Upper lobe of left lung (tissue), 4 donors: ENCODE measurements around the gene PRPF40B.

Source experiments
- EP300 ChIP-seq, 4 donors: sonication (generic); formaldehyde crosslinking; IDR thresholded peaks; one replicate each; pipeline ENCODE4 v1.5.1; 2017; ENCODE audit warnings: antibody characterized with exemption in 4 of 4, control low read depth in 2 of 4
- POLR2A ChIP-seq, 4 donors: fragments of 450-650 bp; IDR thresholded peaks; one replicate each; pipeline ENCODE4 v1.5.1; 2016 to 2017; ENCODE audit warnings: antibody characterized with exemption in 4 of 4, mild to moderate bottlenecking in 2 of 4
- TF ChIP-seq, protein P1 (sequence below), 6 experiments: fragments of 450-650 bp in 4 of 6; fragments of 200-600 bp in 2 of 6; sonication (generic) in 2 of 6; IDR thresholded peaks; one replicate each; pipeline ENCODE4 v1.5.1; 2016 to 2019; ENCODE audit warnings: antibody characterized with exemption in 6 of 6

DNA sequence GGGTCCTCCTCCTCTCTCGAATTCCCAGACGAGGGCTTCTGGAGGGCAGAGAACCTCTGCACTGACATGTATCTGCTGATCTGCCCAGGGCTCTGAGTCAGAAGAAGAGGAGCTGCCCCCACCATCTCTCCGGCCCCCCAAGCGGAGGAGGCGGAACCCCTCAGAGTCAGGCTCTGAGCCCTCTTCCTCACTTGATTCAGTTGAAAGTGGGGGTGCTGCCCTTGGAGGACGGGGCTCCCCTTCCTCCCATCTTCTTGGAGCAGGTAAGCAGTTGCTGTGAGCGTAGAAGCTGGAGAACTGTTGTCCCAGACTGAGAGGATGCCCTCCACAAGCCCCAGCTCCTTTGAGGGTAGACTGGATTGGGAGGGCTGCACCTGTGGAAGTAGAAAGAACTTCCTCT is 19.8 kb downstream of the PRPF40B start:
- TF ChIP-seq, protein P1, sequence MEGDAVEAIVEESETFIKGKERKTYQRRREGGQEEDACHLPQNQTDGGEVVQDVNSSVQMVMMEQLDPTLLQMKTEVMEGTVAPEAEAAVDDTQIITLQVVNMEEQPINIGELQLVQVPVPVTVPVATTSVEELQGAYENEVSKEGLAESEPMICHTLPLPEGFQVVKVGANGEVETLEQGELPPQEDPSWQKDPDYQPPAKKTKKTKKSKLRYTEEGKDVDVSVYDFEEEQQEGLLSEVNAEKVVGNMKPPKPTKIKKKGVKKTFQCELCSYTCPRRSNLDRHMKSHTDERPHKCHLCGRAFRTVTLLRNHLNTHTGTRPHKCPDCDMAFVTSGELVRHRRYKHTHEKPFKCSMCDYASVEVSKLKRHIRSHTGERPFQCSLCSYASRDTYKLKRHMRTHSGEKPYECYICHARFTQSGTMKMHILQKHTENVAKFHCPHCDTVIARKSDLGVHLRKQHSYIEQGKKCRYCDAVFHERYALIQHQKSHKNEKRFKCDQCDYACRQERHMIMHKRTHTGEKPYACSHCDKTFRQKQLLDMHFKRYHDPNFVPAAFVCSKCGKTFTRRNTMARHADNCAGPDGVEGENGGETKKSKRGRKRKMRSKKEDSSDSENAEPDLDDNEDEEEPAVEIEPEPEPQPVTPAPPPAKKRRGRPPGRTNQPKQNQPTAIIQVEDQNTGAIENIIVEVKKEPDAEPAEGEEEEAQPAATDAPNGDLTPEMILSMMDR (IDR thresholded peaks at IDR 0.05) = no peak
- TF ChIP-seq EP300 (IDR thresholded peaks at IDR 0.05) (no peak), POLR2A (IDR thresholded peaks at IDR 0.05) (no peak)
